ENCODE results near the gene UBE2E2. TPM values are rescaled to one million over a fixed set of nuclear protein-coding genes. Genes with fewer than 3 reads are reported as not detected.
A peak's percentile ranks its signal among the peaks of the same experiment; 100 is the strongest.
"Not testable (repeated sequence)": the region's sequence is repeated elsewhere in the genome, so short reads cannot be mapped to it uniquely, and the experiment has no call there.

Gene UBE2E2
- total RNA-seq, 1 donor from 2014 or later, result 40.0 TPM

DNA sequence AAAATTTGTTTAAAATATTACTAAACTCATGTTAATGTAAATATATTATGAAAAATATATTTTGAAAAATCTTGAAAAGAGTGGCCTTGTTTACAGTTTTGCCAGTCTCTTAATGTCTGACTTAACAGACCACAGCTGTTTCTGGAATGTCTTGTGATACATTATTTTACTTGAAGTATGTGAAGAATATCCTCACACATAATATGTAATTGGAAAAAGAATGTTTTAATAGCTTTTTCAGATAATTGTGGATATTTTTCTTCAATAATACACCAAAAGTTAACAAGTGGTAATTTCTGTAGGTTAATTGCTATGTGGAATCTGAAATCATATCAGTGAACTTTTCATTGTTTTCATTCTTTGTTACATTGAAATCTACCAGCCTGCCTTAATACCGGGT lies 101.3 kb downstream of the UBE2E2 start:
- DNase-seq (ENCODE audit: missing footprints) (no peak), ATAC-seq (no peak)
- intact Hi-C loops (cut with DNase I), result no loop called here

DNA sequence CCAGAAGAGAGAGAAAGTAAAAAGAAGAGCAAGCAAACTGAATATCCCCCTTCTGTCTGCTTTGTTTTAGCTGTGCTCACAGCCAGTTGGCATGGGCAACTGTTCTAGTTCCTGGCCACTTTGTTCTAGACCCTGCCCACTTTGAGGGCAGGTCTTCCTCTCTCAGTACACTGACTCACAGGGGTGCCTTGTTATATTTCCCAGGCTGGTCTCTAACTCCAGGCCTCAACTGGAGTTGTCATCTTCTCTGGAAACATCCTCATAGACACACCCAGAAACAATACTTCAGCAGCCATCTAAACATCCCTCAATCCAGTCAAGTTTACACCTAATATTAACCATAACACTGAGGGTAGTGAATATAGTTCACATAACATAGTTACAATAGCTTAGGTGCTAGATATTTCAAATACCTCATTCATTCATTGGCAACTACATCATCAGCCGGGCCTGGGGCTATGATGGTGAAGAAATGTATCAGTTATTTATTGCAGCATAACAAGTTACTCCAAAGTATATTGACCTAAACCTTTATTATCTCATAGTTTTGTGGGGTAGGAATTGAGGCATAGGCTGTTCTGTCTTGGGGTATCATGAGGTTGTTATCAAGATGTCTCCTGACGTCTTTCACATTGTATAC lies 106.0 kb downstream of the UBE2E2 start:
- intact Hi-C loops (cut with DNase I), result no loop called here
- no peak for ATAC-seq
- no peak for DNase-seq (ENCODE audit: missing footprints)

GRCh38 chr3:23312866-23313265 lies 109.7 kb downstream of the UBE2E2 start:
- intact Hi-C loops (cut with DNase I), result no loop called here
- no peak for DNase-seq (ENCODE audit: missing footprints)
- ATAC-seq, result no peak

DNA sequence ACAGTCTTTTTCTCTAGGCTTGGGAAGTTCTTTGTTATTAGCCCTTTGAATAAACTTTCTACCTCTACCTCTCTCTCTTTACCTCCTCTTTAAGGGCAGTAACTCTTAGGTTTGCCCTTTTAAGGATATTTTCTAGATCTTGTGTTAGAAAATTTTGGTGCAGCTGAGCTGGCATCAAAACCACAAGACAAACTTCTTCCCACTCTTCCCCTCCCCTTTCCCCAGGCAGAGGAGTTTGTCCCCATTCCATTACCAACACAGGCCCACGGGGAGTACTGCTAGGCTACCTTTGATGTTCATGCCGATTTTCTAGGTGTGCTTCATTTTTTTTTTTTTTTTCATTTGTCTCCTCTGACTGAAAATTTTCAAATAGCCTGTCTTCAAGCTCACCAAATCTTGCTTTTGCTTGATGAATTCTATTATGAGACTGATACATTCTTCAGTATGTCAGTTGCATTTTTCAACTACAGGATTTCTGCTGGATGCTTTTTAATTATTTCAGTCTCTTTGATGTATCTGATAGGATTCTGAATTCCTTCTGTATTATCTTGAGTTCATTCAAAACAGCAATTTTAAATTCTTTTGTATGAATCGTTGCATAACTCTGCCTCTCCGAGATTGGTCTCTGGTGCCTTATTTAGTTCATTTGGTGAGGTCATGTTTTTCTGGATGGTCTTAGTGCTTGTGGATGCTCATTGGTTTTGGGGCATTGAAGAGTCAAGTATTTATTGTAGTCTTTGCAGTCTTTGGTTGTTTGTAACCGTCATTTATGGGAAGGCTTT lies 112.0 kb downstream of the UBE2E2 start:
- ATAC-seq, result no peak
- DNase-seq (ENCODE audit: missing footprints), result no peak
- intact Hi-C loops (cut with DNase I), result no loop called here

- DNase-seq (ENCODE audit: missing footprints) (peak; percentile 43), ATAC-seq (no peak)
- intact Hi-C loops (cut with DNase I), result no loop called here
These were observed 113.8 kb downstream of the UBE2E2 start for GRCh38 chr3:23316924-23317323.

- intact Hi-C loops (cut with DNase I), result no loop called here
- ATAC-seq (peak; percentile 44), DNase-seq (ENCODE audit: missing footprints) (no peak)
These were observed 116.5 kb downstream of the UBE2E2 start for GRCh38 chr3:23319366-23320312.

DNA sequence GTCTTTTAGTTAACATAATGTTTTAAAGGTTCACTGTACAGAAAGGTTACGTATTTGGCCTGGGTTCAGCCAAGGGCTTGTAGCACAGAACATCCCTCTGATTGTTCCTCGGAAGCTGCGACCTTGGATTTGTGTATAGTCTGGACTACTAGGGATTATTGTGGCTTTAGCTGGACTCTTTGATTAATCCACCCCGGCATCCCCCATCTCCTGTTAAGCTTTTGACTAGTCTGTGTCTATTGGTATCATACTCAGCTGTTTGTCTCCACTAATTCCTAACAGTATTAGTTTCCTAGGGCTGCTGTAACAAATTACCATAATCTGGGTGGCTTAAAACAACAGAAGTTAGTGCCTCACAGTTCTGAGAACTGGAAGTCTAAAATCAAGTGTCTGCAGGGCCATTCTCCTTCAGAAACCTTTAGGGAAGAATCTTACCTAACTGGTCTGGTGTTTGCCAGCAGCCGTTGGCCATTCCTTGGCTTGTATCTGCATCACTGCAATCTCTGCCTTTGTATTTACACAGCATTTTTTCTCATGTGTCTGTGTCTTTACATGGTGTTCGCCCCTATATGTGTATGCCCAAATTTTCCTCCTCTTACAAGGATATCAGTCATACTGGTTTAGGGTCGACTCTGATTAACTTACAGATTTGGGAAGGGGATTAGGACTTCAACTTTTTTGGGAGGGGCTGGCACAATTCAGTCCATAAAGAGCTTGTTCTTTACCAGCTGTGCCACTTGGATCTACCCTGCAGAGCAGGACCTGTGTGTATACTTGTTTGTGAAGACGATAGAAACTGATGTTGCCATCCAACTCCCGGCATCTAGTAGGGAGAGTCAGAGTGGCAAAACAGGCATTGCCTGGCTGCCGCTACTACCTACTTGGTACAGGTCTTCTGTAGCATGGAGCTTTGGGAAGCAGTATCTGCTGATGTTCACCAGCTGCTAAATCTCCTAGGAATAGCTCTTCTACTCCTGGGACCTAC lies 117.8 kb downstream of the UBE2E2 start:
- intact Hi-C loops (cut with DNase I), result no loop called here
- no peak for DNase-seq (ENCODE audit: missing footprints)
- no peak for ATAC-seq

- DNase-seq (ENCODE audit: missing footprints), result no peak
- ATAC-seq, result no peak
- intact Hi-C loops (cut with DNase I), result no loop called here
These were observed 121.6 kb downstream of the UBE2E2 start for GRCh38 chr3:23324745-23325144.

DNA sequence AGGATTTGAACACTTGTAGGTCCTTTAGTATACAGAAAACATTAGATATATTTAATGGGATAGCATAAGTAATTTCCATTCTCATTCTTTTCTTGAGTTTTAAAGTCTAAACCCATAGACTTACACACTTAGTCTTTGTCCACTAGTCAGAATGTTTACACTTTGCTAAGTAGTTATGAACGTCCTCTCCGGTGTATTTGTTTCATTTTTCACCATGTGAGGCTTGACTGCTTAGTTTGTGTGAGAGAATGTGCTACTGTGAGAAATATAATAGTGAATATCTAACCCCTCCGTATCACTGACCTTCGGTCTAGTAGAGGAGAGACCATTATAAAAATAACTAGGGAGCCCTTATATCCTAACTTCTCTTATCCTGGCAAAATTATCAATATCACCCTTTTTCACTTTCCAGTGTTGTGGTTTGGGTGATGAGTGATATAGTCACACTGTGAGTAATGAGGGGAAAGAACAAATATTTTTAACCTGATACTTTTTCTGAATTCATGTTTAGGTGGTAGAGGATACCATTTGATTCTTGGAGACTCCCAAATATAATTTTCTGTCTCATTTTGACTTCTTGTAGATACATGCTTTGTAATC lies 122.4 kb downstream of the UBE2E2 start:
- ATAC-seq, result no peak

DNA sequence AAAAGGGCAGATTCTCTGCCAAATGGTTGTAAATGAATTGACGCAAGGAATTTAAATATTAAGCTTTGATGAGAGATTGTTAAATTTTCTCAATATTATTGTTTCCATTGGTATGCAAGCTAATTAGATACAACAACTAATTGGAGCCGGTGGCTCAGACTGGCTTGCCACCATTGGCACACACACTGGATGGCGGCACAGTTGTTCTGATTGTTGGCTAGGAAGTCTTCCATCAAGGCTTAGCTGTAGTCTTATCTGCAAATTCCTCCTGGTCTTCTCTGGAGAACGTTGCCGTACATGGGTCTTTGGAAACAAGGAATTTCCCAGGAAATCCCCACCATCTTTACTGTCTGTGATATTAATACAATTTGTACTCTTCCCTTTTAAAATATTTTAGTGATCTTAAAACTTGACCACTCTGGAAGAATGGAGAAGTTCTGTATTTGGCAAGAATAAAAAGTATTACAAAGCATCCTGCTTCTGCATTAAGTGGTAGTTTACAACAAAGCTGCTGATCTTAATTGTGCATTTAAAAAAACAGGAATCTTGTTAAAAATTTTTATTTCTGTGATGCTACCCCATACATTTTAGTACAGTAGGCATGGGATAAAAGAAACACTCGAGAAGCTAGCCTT lies 126.5 kb downstream of the UBE2E2 start:
- DNase-seq (ENCODE audit: missing footprints), result no peak
- intact Hi-C loops (cut with DNase I), result no loop called here
- ATAC-seq, result no peak

More for the DNA sequence above, 122.4 kb downstream of the UBE2E2 start:
- no peak for DNase-seq (ENCODE audit: missing footprints)
- intact Hi-C loops (cut with DNase I), result no loop called here

DNA sequence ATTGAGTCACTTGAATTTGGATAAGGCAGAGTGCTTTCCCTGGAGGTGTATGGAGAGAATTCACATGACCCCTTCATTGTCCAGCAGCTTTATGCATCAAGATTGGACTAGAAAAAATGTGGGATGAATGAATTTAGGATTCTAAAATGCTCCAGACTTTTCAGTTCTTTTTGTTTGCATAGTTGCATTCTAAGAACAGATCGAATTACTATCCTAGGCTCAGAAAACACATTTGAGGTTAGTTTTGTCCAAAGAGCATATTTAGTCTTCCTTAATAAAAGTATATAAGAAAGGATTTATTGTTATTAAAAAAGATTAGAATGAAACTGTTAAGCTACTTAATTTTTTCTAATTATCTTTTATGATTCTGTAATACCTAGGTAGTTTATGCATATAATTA lies 127.4 kb downstream of the UBE2E2 start:
- intact Hi-C loops (cut with DNase I), result no loop called here
- no peak for ATAC-seq
- DNase-seq (ENCODE audit: missing footprints), result no peak

GRCh38 chr3:23331141-23331935 lies 128.2 kb downstream of the UBE2E2 start:
- DNase-seq (ENCODE audit: missing footprints) (no peak), ATAC-seq (no peak)
- intact Hi-C loops (cut with DNase I), result no loop called here

- no peak for DNase-seq (ENCODE audit: missing footprints)
- ATAC-seq, result no peak
- intact Hi-C loops (cut with DNase I), result no loop called here
These were observed 130.5 kb downstream of the UBE2E2 start for GRCh38 chr3:23333633-23334032.

- DNase-seq (ENCODE audit: missing footprints); intact Hi-C loops (cut with DNase I); ATAC-seq: not testable (repeated sequence)
These were observed 133.7 kb downstream of the UBE2E2 start for GRCh38 chr3:23336853-23337252.

- intact Hi-C loops (cut with DNase I), result no loop called here
- DNase-seq (ENCODE audit: missing footprints), result no peak
- ATAC-seq, result no peak
These were observed 138.2 kb downstream of the UBE2E2 start for GRCh38 chr3:23341147-23341838.

DNA sequence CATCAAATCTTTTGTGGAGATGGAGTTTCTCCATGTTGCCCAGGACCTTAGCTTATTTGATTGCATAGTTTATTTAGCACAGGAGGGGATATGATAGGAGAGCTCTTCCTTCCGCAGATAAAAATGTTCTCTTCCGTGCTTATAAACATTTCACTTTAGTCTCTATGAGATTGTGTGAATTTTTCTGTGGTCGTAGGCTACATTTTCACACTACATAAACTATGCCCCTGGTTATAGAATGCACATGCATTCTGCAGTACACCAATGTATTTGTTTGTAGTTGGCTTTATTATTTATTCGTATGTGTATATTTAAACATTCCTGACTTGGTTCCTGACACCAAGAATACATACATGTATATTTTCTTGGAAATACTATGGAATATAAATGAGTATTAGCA lies 139.2 kb downstream of the UBE2E2 start:
- DNase-seq (ENCODE audit: missing footprints) (no peak), ATAC-seq (no peak)
- intact Hi-C loops (cut with DNase I), result no loop called here

All from Right ventricle myocardium inferior (tissue), 1 donor.